NCI-H187 treated with DMSO at 0.1 percent for 48 hours (cell line): ENCODE measurements around the gene MACROH2A2.
"Not testable (repeated sequence)": the region's sequence is repeated elsewhere in the genome, so short reads cannot be mapped to it uniquely, and the experiment has no call there.

Source experiments
- DNase-seq: peaks from one replicate; lab custom pipeline; 2025; lab: John Stamatoyannopoulos, UW

Gene MACROH2A2

DNA sequence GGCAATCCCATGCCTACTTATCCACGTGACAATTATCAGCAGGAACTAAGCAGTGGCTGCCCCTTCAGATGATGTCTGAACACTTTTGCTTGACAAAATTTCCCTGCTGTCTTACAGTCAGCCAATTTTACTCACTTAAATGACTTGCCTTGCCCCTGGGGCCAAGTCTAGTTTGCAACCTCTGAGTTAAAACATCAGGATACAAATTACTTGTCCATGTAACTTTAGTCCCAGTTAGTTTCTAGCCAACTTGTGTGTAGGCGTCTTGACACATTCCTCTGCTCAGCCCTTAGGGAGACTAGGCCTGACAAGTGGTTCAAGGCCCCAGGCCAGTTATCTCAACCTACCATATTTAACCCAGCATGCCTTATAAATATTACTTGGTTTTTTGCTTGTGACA lies 105.5 kb downstream of the MACROH2A2 start:
- DNase-seq = no peak

DNA sequence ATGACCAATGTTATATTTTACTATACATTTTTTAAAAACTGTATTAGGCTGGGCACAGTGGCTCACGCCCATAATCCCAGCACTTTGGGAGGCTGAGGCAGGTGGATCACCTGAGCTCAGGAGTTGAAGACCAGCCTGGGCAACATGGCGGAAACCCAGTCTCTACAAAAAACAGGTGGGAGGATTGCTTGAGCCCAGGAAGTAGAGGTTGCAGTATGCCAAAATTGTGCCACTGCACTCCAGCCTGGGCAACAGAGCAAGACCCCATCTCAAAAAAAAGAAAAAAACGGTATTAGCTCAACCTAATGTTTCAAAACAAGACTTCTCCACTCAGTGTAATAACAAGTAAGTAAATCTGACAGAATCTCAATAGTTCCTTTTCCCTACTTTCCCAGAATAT lies 106.7 kb downstream of the MACROH2A2 start:
- not testable (repeated sequence) for DNase-seq

DNA sequence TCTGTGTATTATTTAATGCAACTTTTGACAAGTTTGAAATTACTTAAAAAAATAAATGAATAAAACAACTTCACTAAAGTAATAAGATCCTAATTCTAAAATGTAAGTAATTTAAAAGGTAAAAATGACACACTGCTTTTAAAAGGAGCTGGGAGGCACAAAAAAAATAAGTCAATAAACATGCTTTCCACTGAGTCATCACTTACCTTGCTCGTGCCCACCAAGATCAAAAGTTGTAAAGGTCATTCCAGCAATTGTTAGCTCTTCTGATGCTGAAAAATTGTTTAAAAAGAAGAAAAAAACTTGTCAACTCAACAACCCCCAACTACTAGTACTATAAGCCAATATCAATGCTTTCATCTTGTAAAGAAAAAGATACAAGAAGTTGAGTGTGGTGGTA lies 108.2 kb downstream of the MACROH2A2 start:
- DNase-seq = no peak
